Measurements from ENCODE around the gene CFAP100.

DNA sequence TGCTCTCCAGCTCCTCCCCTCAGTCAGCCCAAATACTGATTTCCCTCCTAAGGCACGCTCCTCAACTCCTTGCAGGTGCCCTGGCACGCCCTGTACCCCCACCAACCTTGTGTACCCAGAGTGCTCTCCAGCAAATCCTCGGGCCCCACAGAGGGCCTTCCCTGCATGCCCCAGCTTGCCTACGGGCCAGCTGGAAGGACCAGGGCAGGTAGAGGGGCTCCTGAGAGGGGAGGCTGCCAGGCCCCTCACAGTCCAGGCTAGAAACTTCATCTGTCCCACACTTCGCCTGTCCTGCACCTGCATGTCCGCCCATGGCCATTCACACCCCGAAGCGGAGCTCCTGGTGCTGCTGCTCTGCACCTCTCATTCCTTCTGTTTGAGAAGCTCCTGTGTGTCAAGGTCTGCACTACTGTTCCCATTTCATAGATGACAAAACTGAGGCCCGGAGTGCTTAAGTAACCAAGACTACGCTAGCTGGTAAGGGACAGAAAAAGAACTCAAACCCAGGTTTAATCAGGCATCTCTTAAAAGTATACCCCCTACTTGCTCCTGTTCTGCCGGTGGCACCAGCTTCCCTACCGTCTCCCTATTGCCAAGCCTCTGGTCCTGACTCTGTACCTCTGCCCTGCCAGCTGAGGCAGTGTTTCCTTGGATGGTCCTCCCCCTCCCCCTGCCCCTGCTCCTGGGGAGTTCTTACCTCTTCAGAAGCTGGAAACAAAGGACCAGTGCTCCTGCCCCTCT, 45.4 kb downstream of the CFAP100 start:
- TF ChIP-seq POLR2A (IDR thresholded peaks at IDR 0.05; ENCODE audit: low read depth, low read length) (no peak), CEBPB (IDR thresholded peaks at IDR 0.05; ENCODE audit: low read depth, low read length) (no peak), RAD21 (IDR thresholded peaks at IDR 0.05; ENCODE audit: low read length) (no peak), SMC3 (IDR thresholded peaks at IDR 0.05; ENCODE audit: low read depth, low read length) (no peak), MAZ (IDR thresholded peaks at IDR 0.05; ENCODE audit: borderline replicate concordance, low read depth, low read length) (no peak), BHLHE40 (IDR thresholded peaks at IDR 0.05; ENCODE audit: low read depth, low read length) (no peak), MAFK (IDR thresholded peaks at IDR 0.05; ENCODE audit: low read depth, low read length) (no peak), RCOR1 (IDR thresholded peaks at IDR 0.05; ENCODE audit: insufficient replicate concordance, low read length) (no peak), NFE2L2 (IDR thresholded peaks at IDR 0.05; ENCODE audit: low read depth, low read length) (no peak), FOS (IDR thresholded peaks at IDR 0.05; ENCODE audit: low read depth, low read length) (no peak), RFX5 (IDR thresholded peaks at IDR 0.05; ENCODE audit: low read depth, low read length) (no peak)
- TF ChIP-seq, protein P1, sequence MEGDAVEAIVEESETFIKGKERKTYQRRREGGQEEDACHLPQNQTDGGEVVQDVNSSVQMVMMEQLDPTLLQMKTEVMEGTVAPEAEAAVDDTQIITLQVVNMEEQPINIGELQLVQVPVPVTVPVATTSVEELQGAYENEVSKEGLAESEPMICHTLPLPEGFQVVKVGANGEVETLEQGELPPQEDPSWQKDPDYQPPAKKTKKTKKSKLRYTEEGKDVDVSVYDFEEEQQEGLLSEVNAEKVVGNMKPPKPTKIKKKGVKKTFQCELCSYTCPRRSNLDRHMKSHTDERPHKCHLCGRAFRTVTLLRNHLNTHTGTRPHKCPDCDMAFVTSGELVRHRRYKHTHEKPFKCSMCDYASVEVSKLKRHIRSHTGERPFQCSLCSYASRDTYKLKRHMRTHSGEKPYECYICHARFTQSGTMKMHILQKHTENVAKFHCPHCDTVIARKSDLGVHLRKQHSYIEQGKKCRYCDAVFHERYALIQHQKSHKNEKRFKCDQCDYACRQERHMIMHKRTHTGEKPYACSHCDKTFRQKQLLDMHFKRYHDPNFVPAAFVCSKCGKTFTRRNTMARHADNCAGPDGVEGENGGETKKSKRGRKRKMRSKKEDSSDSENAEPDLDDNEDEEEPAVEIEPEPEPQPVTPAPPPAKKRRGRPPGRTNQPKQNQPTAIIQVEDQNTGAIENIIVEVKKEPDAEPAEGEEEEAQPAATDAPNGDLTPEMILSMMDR (conservative IDR thresholded peaks at IDR 0.05; ENCODE audit: low read depth, low read length): no peak
- TF ChIP-seq, protein P2, sequence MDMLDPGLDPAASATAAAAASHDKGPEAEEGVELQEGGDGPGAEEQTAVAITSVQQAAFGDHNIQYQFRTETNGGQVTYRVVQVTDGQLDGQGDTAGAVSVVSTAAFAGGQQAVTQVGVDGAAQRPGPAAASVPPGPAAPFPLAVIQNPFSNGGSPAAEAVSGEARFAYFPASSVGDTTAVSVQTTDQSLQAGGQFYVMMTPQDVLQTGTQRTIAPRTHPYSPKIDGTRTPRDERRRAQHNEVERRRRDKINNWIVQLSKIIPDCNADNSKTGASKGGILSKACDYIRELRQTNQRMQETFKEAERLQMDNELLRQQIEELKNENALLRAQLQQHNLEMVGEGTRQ (IDR thresholded peaks at IDR 0.05; ENCODE audit: low read depth, low read length): no peak
- TF ChIP-seq, protein P3, sequence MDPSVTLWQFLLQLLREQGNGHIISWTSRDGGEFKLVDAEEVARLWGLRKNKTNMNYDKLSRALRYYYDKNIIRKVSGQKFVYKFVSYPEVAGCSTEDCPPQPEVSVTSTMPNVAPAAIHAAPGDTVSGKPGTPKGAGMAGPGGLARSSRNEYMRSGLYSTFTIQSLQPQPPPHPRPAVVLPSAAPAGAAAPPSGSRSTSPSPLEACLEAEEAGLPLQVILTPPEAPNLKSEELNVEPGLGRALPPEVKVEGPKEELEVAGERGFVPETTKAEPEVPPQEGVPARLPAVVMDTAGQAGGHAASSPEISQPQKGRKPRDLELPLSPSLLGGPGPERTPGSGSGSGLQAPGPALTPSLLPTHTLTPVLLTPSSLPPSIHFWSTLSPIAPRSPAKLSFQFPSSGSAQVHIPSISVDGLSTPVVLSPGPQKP (IDR thresholded peaks at IDR 0.05; ENCODE audit: borderline replicate concordance, low read depth, low read length): no peak
